HFFc6 (cell line): ENCODE results near the gene ZNF816. TPM values are rescaled to one million over a fixed set of nuclear protein-coding genes. Genes with fewer than 3 reads are reported as not detected.
"Not testable (repeated sequence)": the region's sequence is repeated elsewhere in the genome, so short reads cannot be mapped to it uniquely, and the experiment has no call there.

Source experiments
- DNase-seq: peaks from one replicate; pipeline ENCODE4 v3.0.0-alpha.2; 2018
- H3K27ac Mint-ChIP-seq: 2 replicates; pipeline ENCODE4 v1.8.0; 2020; ENCODE audit warnings: mild to moderate bottlenecking, mixed read lengths
- H3K27me3 Mint-ChIP-seq: 2 replicates; pipeline ENCODE4 v1.8.0; 2021; ENCODE audit warnings: mild to moderate bottlenecking, moderate library complexity, mixed read lengths; ENCODE audit not compliant: insufficient read depth
- H3K36me3 Mint-ChIP-seq: 2 replicates; pipeline ENCODE4 v1.8.0; 2021; ENCODE audit warnings: low read depth, mixed read lengths
- H3K4me1 Mint-ChIP-seq: 2 replicates; pipeline ENCODE4 v1.8.0; 2020; ENCODE audit warnings: low read depth, mixed read lengths
- H3K4me3 Mint-ChIP-seq: 2 replicates; pipeline ENCODE4 v1.8.0; 2020; ENCODE audit warnings: mild to moderate bottlenecking, moderate library complexity, mixed read lengths
- H3K9me3 Mint-ChIP-seq: 2 replicates; pipeline ENCODE4 v1.8.0; 2020; ENCODE audit warnings: mild to moderate bottlenecking, mixed read lengths
- CTCF ChIP-seq: fragments of 200-600 bp; sonication (generic); IDR thresholded peaks from 2 replicates; pipeline ENCODE4 v1.5.0; 2021; ENCODE audit warnings: antibody characterized with exemption, mild to moderate bottlenecking
- total RNA-seq, 6 experiments: library from RNA; stranded (reverse); fragmentation: NEBNext Ultra II Directional; extraction: Animal tissue kit (Norgen Biotek cat#: 25700); gene quantifications; 2 replicates in 1 of 6; 3 replicates in 5 of 6; pipeline ENCODE4 v1.2.3, GENCODE V29; 2021

The ZNF816 gene
- total RNA-seq, 6 experiments from 2014 or later: 2.5 to 3.1 (median 2.9) TPM

- no peak for TF ChIP-seq CTCF
- H3K27me3 Mint-ChIP-seq: no peaks in the 10 kb centered on the region
- peaks cover 19% of the 10 kb centered on the region for H3K36me3 Mint-ChIP-seq
- peak; percentile 79 for DNase-seq
- peak overlapping the region; percentile 87 for H3K27ac Mint-ChIP-seq
- peaks cover 21% of the 10 kb centered on the region for H3K9me3 Mint-ChIP-seq
- H3K4me1 Mint-ChIP-seq: peaks cover 19% of the 10 kb centered on the region
- peak overlapping the region; percentile 91 for H3K4me3 Mint-ChIP-seq
Observed at GRCh38 chr19:52942386-52943133, 20.1 kb downstream of the ZNF816 start.

DNA sequence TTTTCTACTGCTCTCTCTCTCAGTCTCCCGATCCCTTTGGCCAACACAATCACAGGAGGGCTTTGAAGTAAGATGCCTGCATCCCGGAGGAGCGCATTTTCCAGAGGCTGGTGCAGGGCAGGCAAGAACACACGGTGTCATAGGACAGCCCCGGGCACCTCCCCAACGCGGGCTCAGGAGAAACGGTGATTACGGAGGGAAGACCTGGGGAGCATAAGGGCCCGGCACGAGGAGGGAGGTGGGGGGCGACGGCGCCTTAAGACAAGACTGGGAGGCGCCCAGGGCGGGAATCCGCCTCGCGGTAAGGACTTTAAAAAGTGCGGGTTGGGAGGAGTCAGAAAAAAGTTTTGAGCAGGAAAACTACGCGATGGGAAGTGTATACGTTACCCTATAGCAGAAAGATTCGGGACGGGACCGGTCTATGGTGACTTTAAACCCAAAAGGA is 20.7 kb downstream of the ZNF816 start:
- peaks cover 19% of the 10 kb centered on the region for H3K4me1 Mint-ChIP-seq
- peak overlapping the region; percentile 91 for H3K4me3 Mint-ChIP-seq
- H3K27me3 Mint-ChIP-seq: no peaks in the 10 kb centered on the region
- H3K36me3 Mint-ChIP-seq: peaks cover 21% of the 10 kb centered on the region
- peak; percentile 10 for DNase-seq
- H3K27ac Mint-ChIP-seq: peak overlapping the region; percentile 87
- peaks cover 17% of the 10 kb centered on the region for H3K9me3 Mint-ChIP-seq
- no peak for TF ChIP-seq CTCF

DNA sequence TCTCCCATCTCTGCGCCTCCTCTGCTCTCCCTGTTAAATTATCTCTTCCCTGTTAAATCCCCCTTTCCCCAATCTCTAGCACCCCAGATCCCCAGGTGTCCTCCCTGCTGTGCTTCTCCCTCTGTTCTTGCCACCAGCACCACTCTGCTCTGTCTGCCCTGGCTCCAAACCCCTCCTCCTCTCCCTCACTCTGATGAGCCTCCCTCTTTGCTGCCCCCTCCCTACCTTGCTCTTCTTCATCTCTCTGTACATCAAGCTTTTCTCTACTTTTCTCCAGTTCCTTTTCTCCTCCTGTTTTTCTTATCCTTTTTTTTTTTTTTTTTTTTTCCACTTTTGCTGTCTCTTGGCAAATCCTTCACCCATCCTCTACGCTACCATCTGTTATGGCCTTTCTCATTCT is 21.2 kb downstream of the ZNF816 start:
- H3K27me3 Mint-ChIP-seq, DNase-seq: not testable (repeated sequence)
- Mint-ChIP-seq H3K4me3 (peak overlapping the region; percentile 91), H3K36me3 (peaks cover 25% of the 10 kb centered on the region), H3K4me1 (peaks cover 19% of the 10 kb centered on the region), H3K27ac (peak overlapping the region; percentile 87), H3K9me3 (peaks cover 19% of the 10 kb centered on the region)

DNA sequence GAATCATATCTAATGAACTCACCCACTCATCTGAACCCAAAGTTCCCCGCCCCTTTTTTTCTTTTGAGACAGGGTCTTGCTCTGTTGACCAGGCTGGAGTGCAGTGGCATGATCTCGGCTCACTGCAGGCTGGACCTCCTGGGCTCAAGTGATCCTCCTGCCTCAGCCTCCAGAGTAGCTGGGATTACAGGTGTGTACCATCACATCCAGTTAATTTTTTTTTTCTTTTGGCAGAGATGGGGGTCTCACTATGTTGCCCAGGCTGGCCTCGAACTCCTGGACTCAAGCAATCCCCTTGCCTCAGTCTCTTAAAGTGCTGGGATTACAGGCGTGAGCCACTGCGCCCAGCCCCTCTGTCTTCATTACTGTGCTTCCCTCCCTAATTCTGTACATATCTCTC is 21.8 kb downstream of the ZNF816 start:
- not testable (repeated sequence) for H3K27me3 Mint-ChIP-seq, H3K27ac Mint-ChIP-seq, DNase-seq
- peaks cover 17% of the 10 kb centered on the region for H3K9me3 Mint-ChIP-seq
- peaks cover 19% of the 10 kb centered on the region for H3K4me1 Mint-ChIP-seq
- peak overlapping the region; percentile 91 for H3K4me3 Mint-ChIP-seq
- peaks cover 27% of the 10 kb centered on the region for H3K36me3 Mint-ChIP-seq

DNA sequence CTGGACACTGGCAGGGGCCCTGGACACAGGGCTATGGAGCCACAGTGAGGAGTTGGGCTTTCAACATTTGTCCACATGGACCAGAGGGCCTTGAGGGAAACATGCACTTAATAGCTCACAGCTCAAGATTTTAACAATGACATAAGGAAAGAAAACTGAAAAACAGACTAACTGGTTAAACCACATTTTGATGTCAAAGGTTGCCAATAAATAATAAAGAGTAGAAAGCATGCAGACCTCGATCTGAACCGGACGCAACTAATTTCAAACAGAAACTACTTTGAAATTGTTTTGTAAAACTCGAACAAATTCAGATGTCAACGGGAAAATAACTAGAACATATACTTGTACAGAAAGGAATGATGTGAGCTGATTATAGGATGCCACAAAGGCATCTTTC is 23.9 kb downstream of the ZNF816 start:
- H3K4me3 Mint-ChIP-seq: peak overlapping the region; percentile 69
- H3K9me3 Mint-ChIP-seq: peaks cover 15% of the 10 kb centered on the region; the same call in 1 of the 2 replicates
- H3K27ac Mint-ChIP-seq: peak overlapping the region; percentile 9; the same call in 1 of the 2 replicates

GRCh38 chr19:52936954-52937325 is 25.7 kb downstream of the ZNF816 start:
- DNase-seq: no peak
- peaks cover 22% of the 10 kb centered on the region for H3K9me3 Mint-ChIP-seq
- H3K36me3 Mint-ChIP-seq: peaks cover 49% of the 10 kb centered on the region
- TF ChIP-seq CTCF: no peak
- no peaks in the 10 kb centered on the region for H3K27me3 Mint-ChIP-seq
- H3K4me3 Mint-ChIP-seq: no peak overlapping the region
- H3K27ac Mint-ChIP-seq: no peak overlapping the region
- peaks cover 18% of the 10 kb centered on the region for H3K4me1 Mint-ChIP-seq

More for the DNA sequence above, 23.9 kb downstream of the ZNF816 start:
- H3K36me3 Mint-ChIP-seq: peaks cover 34% of the 10 kb centered on the region
- H3K4me1 Mint-ChIP-seq: peaks cover 19% of the 10 kb centered on the region
- no peaks in the 10 kb centered on the region for H3K27me3 Mint-ChIP-seq
- no peak for TF ChIP-seq CTCF
- no peak for DNase-seq
